Renal cortex interstitium (tissue), 11 donors: ENCODE measurements around the gene CFAP47. TPM values are rescaled to one million over a fixed set of nuclear protein-coding genes. Genes with fewer than 3 reads are reported as not detected.
"Not testable (repeated sequence)": the region's sequence is repeated elsewhere in the genome, so short reads cannot be mapped to it uniquely, and the experiment has no call there.

Source experiments
- DNase-seq, 11 donors: peaks; one replicate each; pipeline ENCODE4 v3.0.0-alpha.2; 2013; ENCODE audit warnings: low read depth in 9 of 11, low spot score in 4 of 11; ENCODE audit errors: extremely low read depth in 1 of 11
- polyA plus RNA-seq, 3 donors: library from polyadenylated mRNA; unstranded; fragments of 120-200 nt; gene quantifications; one replicate each; pipeline ENCODE4 v1.2.1, GENCODE V29; 2013; ENCODE audit not compliant: insufficient read length in 3 of 3

CFAP47 gene
- polyA plus RNA-seq, 3 donors: 0.75 to 0.82 (median 0.76) TPM

DNA sequence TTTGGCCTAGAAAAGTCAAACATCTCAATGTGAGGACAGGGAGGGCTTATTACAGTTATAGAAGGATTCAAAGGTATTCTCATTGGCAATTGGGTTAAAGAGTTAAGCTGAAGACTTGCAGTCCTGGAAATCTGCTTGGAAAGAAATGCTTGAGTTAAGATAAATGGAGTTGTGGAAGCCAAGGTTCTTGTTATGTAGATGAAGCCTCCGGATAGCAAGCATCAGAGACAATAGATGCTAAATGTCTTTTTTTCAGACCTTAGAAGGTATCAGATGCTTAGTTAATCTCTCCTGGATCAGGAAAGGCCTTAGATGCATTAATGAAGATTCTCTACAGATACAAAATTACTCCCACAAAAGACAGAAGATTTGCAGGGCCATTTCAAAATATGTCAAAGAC lies 299.3 kb downstream of the CFAP47 start:
- no peak for DNase-seq

- not testable (repeated sequence) for DNase-seq
Measured at GRCh38 chrX:36234840-36235528, 315.4 kb downstream of the CFAP47 start.

DNA sequence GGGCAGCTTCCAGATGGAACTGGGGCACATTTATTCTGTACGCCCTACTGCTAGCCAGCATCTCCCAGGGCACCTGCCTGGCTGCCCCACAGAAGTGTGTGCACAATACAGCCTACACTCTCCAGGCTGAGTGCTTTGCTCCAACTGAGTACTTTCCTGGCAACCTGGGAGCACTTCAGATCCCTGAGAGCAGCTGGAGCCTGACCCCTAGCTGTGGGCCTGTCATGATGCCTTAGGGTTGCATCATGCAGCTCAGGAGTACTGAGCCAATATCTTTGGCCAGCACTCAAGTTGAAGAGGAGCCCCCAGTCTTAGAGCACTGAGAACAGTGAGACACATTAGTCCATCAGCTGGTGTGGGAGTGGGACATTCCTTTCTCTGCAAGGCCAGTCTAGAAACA lies 321.9 kb downstream of the CFAP47 start:
- DNase-seq: no peak

GRCh38 chrX:36266155-36266554 lies 346.6 kb downstream of the CFAP47 start:
- DNase-seq: no peak

- DNase-seq: no peak
Measured at GRCh38 chrX:36310136-36310535, 390.6 kb downstream of the CFAP47 start.

- DNase-seq: no peak
Measured at GRCh38 chrX:36314303-36314702, 394.8 kb downstream of the CFAP47 start.

DNA sequence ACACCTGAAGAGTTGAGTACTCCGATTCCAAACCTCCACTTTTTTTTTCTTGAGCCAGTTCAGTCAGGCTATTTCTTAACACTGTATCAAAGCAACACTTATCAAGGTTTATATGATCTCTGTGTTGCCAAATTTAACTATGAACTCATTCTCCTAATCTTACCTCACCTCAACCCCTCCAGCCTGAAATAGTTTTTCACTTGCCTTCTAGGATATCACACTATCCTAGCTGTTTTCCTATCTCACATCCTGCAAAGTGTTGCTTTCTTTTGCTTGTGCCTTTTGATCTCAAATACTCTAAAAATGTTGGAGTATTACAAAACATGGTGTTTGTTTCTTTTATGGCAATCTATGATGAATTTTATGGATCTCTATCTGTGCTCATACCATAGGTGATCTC lies 415.0 kb downstream of the CFAP47 start:
- no peak for DNase-seq

GRCh38 chrX:36336751-36337150 lies 417.2 kb downstream of the CFAP47 start:
- DNase-seq: no peak

- DNase-seq: no peak
Measured at GRCh38 chrX:36344301-36344700, 424.8 kb downstream of the CFAP47 start.

DNA sequence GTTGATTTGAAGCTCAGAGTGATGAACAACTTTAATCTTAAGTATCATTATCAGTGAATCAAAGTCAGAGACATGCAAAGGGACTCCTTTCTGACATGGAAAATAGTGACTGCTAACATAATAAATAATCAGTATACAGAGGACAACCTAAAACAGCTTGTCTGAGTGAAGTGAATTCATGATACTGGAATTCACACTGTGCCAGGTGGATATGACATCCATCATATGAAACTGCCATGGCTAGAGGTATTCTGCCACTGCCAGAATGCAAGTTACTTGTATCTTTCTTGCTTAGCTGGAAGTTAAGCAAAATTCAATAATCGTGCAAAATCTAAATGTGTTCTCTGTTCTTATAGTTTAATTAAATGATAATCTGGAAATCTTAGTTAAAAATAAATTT lies 429.0 kb downstream of the CFAP47 start:
- no peak for DNase-seq

GRCh38 chrX:36357855-36358254 lies 438.3 kb downstream of the CFAP47 start:
- DNase-seq: no peak

DNA sequence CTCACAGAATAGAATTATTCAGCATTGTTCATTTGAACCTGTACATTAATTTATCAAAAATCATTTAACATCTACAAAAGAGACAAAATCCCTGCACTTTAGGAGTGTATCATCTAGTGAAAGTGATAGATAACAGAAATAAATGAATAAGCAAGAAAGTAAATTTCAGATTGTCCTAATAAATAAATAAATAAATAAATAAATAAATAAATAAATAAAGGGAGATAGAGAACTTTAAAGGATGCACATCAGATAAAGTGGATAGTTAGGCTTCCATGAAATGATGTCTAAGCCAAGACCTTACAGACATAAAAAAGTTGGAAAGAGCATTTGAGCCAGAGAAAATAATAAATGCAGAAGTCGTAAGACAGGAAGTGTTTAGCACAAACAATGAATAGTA lies 444.7 kb downstream of the CFAP47 start:
- no peak for DNase-seq

DNA sequence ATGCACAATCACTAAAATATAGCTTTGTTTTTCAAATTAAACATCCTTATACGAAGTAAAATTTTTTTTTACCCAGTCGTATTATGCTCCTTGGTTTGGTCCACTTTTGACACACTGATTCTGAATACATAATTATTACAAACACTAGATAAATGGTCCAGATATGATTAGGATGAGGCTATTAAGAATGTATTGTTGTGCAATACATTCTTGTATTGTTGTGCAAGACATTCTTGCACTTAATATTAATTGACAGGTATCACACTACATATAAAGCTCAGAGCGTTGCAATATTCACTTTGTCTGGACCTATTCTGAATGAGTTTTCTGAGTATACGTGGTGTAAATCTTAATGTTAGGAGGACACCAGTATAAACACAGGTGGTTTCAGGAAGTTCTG lies 464.0 kb downstream of the CFAP47 start:
- no peak for DNase-seq

- DNase-seq: no peak
Measured at GRCh38 chrX:36388901-36389300, 469.4 kb downstream of the CFAP47 start.

DNA sequence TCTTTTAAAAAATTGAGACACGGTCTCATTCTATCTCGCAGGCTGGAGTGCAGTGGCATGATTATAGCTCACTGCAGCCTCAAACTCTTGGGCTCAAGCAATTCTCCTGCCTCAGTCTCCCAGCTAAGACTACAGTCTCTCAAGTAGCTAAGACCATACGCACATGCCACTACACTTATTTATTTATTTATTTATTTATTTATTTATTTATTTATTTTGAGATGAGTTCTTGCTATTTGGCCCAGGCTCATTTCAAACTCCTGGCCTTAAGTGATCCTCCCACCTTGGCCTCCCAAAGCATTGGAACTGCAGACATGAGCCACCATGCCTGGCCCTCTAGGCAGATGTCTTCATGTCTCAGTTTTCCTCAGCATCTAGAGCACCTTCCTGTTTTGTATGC lies 482.2 kb downstream of the CFAP47 start:
- no peak for DNase-seq

DNA sequence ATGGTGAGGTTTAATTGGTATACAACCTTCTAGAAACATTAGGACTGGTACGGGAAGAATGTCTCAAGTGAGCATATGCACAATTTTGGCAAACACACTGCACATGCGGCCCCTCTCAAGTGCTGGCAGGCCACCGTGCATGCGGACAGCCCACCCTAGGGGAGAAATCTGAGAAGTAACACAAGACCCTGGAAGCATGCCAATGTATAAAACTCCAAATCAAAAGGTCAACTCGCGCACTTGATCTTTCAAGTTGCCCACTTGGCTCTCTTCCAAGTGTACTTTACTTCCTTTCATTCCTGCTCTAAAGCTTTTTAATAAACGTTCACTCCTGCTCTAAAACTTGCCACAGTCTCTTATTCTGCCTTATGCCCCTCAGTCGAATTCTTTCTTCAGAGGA lies 488.3 kb downstream of the CFAP47 start:
- DNase-seq: no peak

DNA sequence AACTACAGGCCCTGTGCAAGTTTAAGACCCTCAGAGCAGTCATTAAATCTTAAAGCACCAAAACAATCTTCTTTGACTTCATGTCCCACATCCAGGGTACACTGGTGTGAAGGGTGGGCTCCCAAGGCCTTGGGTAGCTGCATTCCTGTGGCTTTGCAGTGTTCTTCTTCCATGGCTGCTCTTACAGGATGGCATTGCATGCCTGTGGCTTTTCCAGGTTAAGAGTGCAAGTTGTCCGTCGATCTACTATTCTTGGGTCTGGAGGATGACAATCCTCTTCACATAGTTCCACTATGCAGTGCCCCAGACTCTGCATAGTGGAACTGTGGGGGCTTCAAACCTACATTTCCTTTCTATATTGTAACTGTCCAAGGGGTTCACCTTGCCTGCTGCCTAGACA lies 494.5 kb downstream of the CFAP47 start:
- no peak for DNase-seq

DNA sequence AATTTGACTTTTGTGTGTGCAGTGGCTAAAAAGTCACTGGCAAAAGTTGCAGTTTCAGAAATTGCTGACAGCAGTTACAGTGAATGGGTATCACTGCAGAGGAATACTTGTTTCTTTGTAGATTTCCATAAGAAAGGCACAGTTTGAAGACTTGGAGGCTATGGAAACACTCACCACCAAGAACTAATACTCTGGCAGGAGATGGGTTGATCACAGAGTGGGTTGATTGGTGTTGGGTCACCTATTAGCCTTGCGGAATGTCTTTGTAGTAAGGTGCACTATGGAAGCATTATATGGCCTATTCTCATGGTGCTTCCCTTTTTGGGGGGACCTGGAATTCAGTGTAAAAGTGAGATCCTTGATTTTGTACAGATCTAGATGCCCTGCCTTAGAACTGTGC lies 502.8 kb downstream of the CFAP47 start:
- DNase-seq: no peak

DNA sequence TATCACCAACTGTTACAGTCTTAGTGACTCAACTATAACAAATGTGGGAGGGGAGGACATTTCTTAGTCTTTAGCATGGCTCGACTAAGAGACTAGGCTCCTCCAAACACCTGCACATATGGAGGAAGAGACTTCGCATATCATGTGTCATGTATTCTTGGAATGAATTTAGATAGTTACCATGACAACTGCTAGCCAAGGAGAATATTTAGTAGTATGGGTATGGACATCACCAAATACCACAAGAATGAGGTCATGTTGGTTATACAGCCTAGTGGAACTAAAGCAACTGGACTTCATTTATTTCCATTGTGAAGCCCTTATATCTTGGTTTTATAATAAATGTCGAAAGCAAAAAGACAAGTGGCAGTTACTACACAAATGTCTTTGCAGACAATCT lies 512.3 kb downstream of the CFAP47 start:
- no peak for DNase-seq

- no peak for DNase-seq
Measured at GRCh38 chrX:36434522-36434921, 515.0 kb downstream of the CFAP47 start.
